GM12878 (cell line): Measurements from ENCODE around the gene HRH2. TPM values are rescaled to one million over a fixed set of nuclear protein-coding genes. Genes with fewer than 3 reads are reported as not detected.

Experiments
- ATAC-seq: fragments of 200-7000 bp; cut with Tn5 transposase; 3 replicates; pipeline ENCODE4 v1.9.1; 2020; ENCODE audit warnings: mild to moderate bottlenecking, moderate library complexity
- BruUV-seq: library from RNA; stranded (reverse); fragments of 400-500 nt; replicated peaks from 2 replicates; lab custom pipeline; 2021; lab: Mats Ljungman, UMichigan
- CTCF ChIA-PET: fragments of 300-600 bp; sonication (Branson Sonifier 250); formaldehyde crosslinking; extraction: SDS; loops from one replicate; lab custom pipeline; 2021; ENCODE audit warnings: inconsistent platforms; lab: Yijun Ruan, JAX
- POLR2A ChIA-PET: fragments of 350-600 bp; formaldehyde crosslinking; extraction: SDS; loops from one replicate; lab custom pipeline; 2021; ENCODE audit warnings: inconsistent platforms; lab: Charles Lee
- RAD21 ChIA-PET: fragments of 300-600 bp; sonication (Branson Sonifier 250); formaldehyde crosslinking; loops from one replicate; lab custom pipeline; 2023; ENCODE audit warnings: antibody characterized with exemption; ENCODE audit not compliant: unreplicated experiment; lab: Charles Lee
- SMC1A ChIA-PET: fragments of 300-600 bp; sonication (Branson Sonifier 250); formaldehyde crosslinking; loops from one replicate; lab custom pipeline; 2023; ENCODE audit not compliant: unreplicated experiment, uncharacterized antibody; lab: Charles Lee
- DNase-seq: peaks from one replicate; pipeline ENCODE4 v3.0.0-alpha.2; 2011; ENCODE audit warnings: low read depth, low spot score
- FAIRE-seq: peaks from 3 replicates; lab custom pipeline; 2011; peaks lifted over from hg19 to GRCh38; lab: Jason Lieb, UNC
- H2AFZ ChIP-seq: 2 replicates; pipeline ENCODE4 v1.6.0; 2011; ENCODE audit warnings: low read depth, low read length, control low read depth; ENCODE audit not compliant: control insufficient read depth
- H3K27ac ChIP-seq: 2 replicates; pipeline ENCODE4 v1.5.1; 2011; ENCODE audit warnings: control low read depth; ENCODE audit not compliant: control insufficient read depth, insufficient read depth
- H3K27me3 ChIP-seq, 2 experiments: replicated peaks in 1 of 2; 2 replicates each; pipeline versions ENCODE4 v1.6.0 to v1.6.1; 2011; ENCODE audit warnings: low read length in 1 of 2; ENCODE audit not compliant: control insufficient read depth in 2 of 2, insufficient read depth in 2 of 2
- H3K36me3 ChIP-seq, 2 experiments: 2 replicates each; pipeline ENCODE4 v1.5.1; 2011; ENCODE audit warnings: low read length in 1 of 2; ENCODE audit not compliant: control insufficient read depth in 2 of 2, insufficient read depth in 2 of 2
- H3K4me1 ChIP-seq: 2 replicates; pipeline ENCODE4 v1.6.1; 2011; ENCODE audit warnings: mild to moderate bottlenecking, low read length, moderate library complexity, mixed read lengths; ENCODE audit not compliant: control insufficient read depth, insufficient read depth
- H3K4me2 ChIP-seq: 2 replicates; pipeline ENCODE4 v1.6.0; 2011; ENCODE audit warnings: control low read depth; ENCODE audit not compliant: control insufficient read depth, insufficient read depth
- H3K4me3 ChIP-seq: fragments of 200-600 bp; sonication (generic); 2 replicates; pipeline ENCODE4 v1.5.1; 2016
- H3K79me2 ChIP-seq: 2 replicates; pipeline ENCODE4 v1.6.0; 2011; ENCODE audit warnings: low read length; ENCODE audit not compliant: control insufficient read depth, insufficient read depth
- H3K9ac ChIP-seq: 2 replicates; pipeline ENCODE4 v1.8.0; 2011; ENCODE audit warnings: low read length, control low read depth, mixed read lengths; ENCODE audit not compliant: control insufficient read depth, insufficient read depth
- H3K9me3 ChIP-seq: replicated peaks from 3 replicates; pipeline ENCODE4 v1.5.1; 2011; ENCODE audit warnings: mild to moderate bottlenecking, low read length; ENCODE audit not compliant: control insufficient read depth, insufficient read depth
- H4K20me1 ChIP-seq: 2 replicates; pipeline ENCODE4 v1.6.0; 2011; ENCODE audit not compliant: control insufficient read depth, insufficient read depth
- ATF2 ChIP-seq: IDR thresholded peaks from 2 replicates; pipeline ENCODE4 v1.6.1; 2012; ENCODE audit warnings: low read length, inconsistent platforms
- ETV6 ChIP-seq, 2 experiments: fragments of 450-650 bp in 1 of 2; IDR thresholded peaks in 1 of 2; conservative IDR thresholded peaks in 1 of 2; 2 replicates each; pipeline ENCODE4 v1.6.1; 2014; ENCODE audit warnings: antibody characterized with exemption in 1 of 2, borderline replicate concordance in 1 of 2, low read depth in 1 of 2, mild to moderate bottlenecking in 1 of 2, moderate library complexity in 1 of 2
- NRF1 ChIP-seq: conservative IDR thresholded peaks from 2 replicates; pipeline ENCODE4 v1.6.1; 2011; ENCODE audit warnings: mild to moderate bottlenecking, low read depth, low read length, improper control_type of control experiment
- PAX5 ChIP-seq: IDR thresholded peaks from 2 replicates; pipeline ENCODE4 v1.6.1; 2011; ENCODE audit warnings: low read depth, low read length, borderline replicate concordance
- PRDM15 ChIP-seq: fragments of 450-650 bp; formaldehyde crosslinking; IDR thresholded peaks from 2 replicates; pipeline ENCODE4 v1.4.0; 2020; ENCODE audit warnings: mild to moderate bottlenecking, moderate library complexity
- SIN3A ChIP-seq: IDR thresholded peaks from 2 replicates; pipeline ENCODE4 v1.6.1; 2012; ENCODE audit warnings: low read depth, low read length, improper control_type of control experiment
- SMAD1 ChIP-seq: fragments of 450-650 bp; IDR thresholded peaks from 2 replicates; pipeline ENCODE4 v1.6.1; 2018; ENCODE audit warnings: mild to moderate bottlenecking, low read depth; ENCODE audit not compliant: partially characterized antibody
- SREBF1 ChIP-seq: IDR thresholded peaks from 2 replicates; pipeline ENCODE4 v1.6.1; 2012; ENCODE audit warnings: mild to moderate bottlenecking, low read length
- STAT1 ChIP-seq: fragments of 450-650 bp; conservative IDR thresholded peaks from 2 replicates; pipeline ENCODE4 v1.6.1; 2014; ENCODE audit warnings: antibody characterized with exemption, mild to moderate bottlenecking
- TBL1XR1 ChIP-seq: IDR thresholded peaks from 2 replicates; pipeline ENCODE4 v1.6.1; 2012; ENCODE audit warnings: low read depth, low read length, improper control_type of control experiment
- ZNF217 ChIP-seq: fragments of 450-650 bp; IDR thresholded peaks from 2 replicates; pipeline ENCODE4 v1.6.1; 2017; ENCODE audit warnings: antibody characterized with exemption, mild to moderate bottlenecking
- ZNF24 ChIP-seq: fragments of 450-650 bp; IDR thresholded peaks from 2 replicates; pipeline ENCODE4 v1.6.1; 2017; ENCODE audit warnings: antibody characterized with exemption, mild to moderate bottlenecking
- ZNF687 ChIP-seq: fragments of 450-650 bp; IDR thresholded peaks from 2 replicates; pipeline ENCODE4 v1.6.1; 2017; ENCODE audit warnings: mild to moderate bottlenecking, moderate library complexity
- ZZZ3 ChIP-seq: IDR thresholded peaks from 2 replicates; pipeline ENCODE4 v1.6.1; 2011; ENCODE audit warnings: low read depth; ENCODE audit not compliant: control insufficient read depth, insufficient read length
- WGBS: methylation state at CpG from one replicate; pipeline ENCODE4 v1.1.6; 2016; ENCODE audit warnings: low lambda C conversion rate; ENCODE audit not compliant: insufficient replicate concordance, insufficient coverage; ENCODE audit errors: missing lambda C conversion rate; 5-methylcytosine and 5-hydroxymethylcytosine counted together
- in situ Hi-C: fragments of 300-500 bp; cut with MboI; formaldehyde crosslinking; loops from 9 replicates; pipeline ENCODE4 v1.14.3; 2018; ENCODE audit warnings: mixed read lengths
- intact Hi-C: fragments of 100-400 bp; cut with micrococcal nuclease; formaldehyde crosslinking; loops from one replicate; pipeline ENCODE4 v1.14.2; 2022; ENCODE audit not compliant: unreplicated experiment
- polyA plus RNA-seq, 11 experiments: library from polyadenylated mRNA; depleted of rRNA in 4 of 11; unstranded in 6 of 11; stranded (reverse) in 5 of 11; fragments of >200 nt; fragmentation: Nextera tagmentation in 4 of 11; fragmentation: Illumina TruSeq in 1 of 11; extraction: Ambion mirVana in 4 of 11; extraction: Trizol in 1 of 11; gene quantifications; 1 replicate in 1 of 11; 2 replicates in 10 of 11; pipeline versions ENCODE4 v1.2.1 to v1.2.3, GENCODE V29; 2011 to 2016; ENCODE audit warnings: inconsistent platforms in 2 of 11, missing spikeins in 2 of 11, low read depth in 1 of 11
- total RNA-seq, 4 experiments: library from RNA; depleted of rRNA in 3 of 4; stranded (reverse); fragments of >200 nt in 3 of 4; fragmentation: Illumina TruSeq in 1 of 4; extraction: Trizol in 1 of 4; gene quantifications; 2 replicates each; pipeline versions ENCODE4 v1.2.1 to v1.2.3, GENCODE V29; 2013 to 2021

The HRH2 gene
- total and polyA plus RNA-seq, 10 of the 15 experiments (the other 5 are each of a cell fraction or from before 2014, with no cell fraction given) = 0.01 to 0.05 (median 0.03) TPM; not detected in 7

- Histone ChIP-seq H3K79me2 (no peaks in the 10 kb centered on the region), H4K20me1 (no peaks in the 10 kb centered on the region), H3K4me1 (no peaks in the 10 kb centered on the region), H3K4me2 (no peak overlapping the region), H3K9ac (no peak overlapping the region), H3K9me3 (no peaks in the 10 kb centered on the region)
- ChIA-PET POLR2A (no interaction called here), CTCF (interaction anchor here (0.6 kb wide), 1 partner anchor 190 kb away, joined by 5 read pairs; no protein-coding TSS in a partner anchor), SMC1A (no interaction called here)
- DNase-seq (no peak), FAIRE-seq (no peak)
- no TSS peak for BruUV-seq
- TF ChIP-seq ATF2 (no peak), ZNF24 (no peak), SIN3A (no peak), ZNF217 (no peak), TBL1XR1 (no peak), SREBF1 (no peak), STAT1 (no peak), PRDM15 (CRISPR knock-in tag) (no peak), SMAD1 (no peak), NRF1 (no peak), ZZZ3 (no peak), ETV6 (conservative IDR thresholded peaks at IDR 0.05 in 1 of 2, IDR thresholded peaks at IDR 0.05 in 1 of 2; ENCODE audit: borderline replicate concordance in 1 of 2, low read depth in 1 of 2) (no peak), ZNF687 (no peak), PAX5 (no peak)
- TF ChIP-seq, all 136 proteins: peak for 0
- Histone ChIP-seq H3K36me3 (no peaks in the 10 kb centered on the region), H3K27ac (no peak overlapping the region), H3K4me3 (no peak overlapping the region), H3K27me3 (no peaks in the 10 kb centered on the region), H2AFZ (no peak overlapping the region)
- intact Hi-C loops = no loop called here
- RAD21 ChIA-PET = no interaction called here
- in situ Hi-C loops = loop anchor here (10.0 to 25.0 kb wide), 2 partner anchors 230 to 863 kb away; no protein-coding TSS in a partner anchor
- no peak for ATAC-seq
- 25% methylated on average over 15 of the region's 15 CpGs for WGBS
Measured at GRCh38 chr5:175724314-175725275, 66.7 kb downstream of the HRH2 start.
